ENCODE data around the gene ANKRD52. TPM values are rescaled to one million over a fixed set of nuclear protein-coding genes. Genes with fewer than 3 reads are reported as not detected.

ANKRD52 gene
- total RNA-seq, 1 donor from 2014 or later: 67.7 TPM

GRCh38 chr12:56241424-56242303 is 16.5 kb downstream of the ANKRD52 start:
- TF ChIP-seq CTCF (IDR thresholded peaks at IDR 0.05): no peak
- H3K27ac Mint-ChIP-seq (ENCODE audit: unreplicated experiment): no peak overlapping the region
- H3K4me1 Mint-ChIP-seq (ENCODE audit: unreplicated experiment): peaks cover 2% of the 10 kb centered on the region
- no peaks in the 10 kb centered on the region for H3K9me3 Mint-ChIP-seq (ENCODE audit: unreplicated experiment)
- H3K27me3 Mint-ChIP-seq (ENCODE audit: unreplicated experiment): no peaks in the 10 kb centered on the region
- no peak for DNase-seq (ENCODE audit: extremely low spot score, unreplicated experiment)
- peaks cover 38% of the 10 kb centered on the region for H3K36me3 Mint-ChIP-seq (ENCODE audit: unreplicated experiment)
- no peak overlapping the region for H3K4me3 Mint-ChIP-seq (ENCODE audit: unreplicated experiment)

- Mint-ChIP-seq H3K4me3 (ENCODE audit: unreplicated experiment) (no peak overlapping the region), H3K27ac (ENCODE audit: unreplicated experiment) (no peak overlapping the region), H3K27me3 (ENCODE audit: unreplicated experiment) (no peaks in the 10 kb centered on the region), H3K4me1 (ENCODE audit: unreplicated experiment) (peaks cover 5% of the 10 kb centered on the region), H3K36me3 (ENCODE audit: unreplicated experiment) (peaks cover 22% of the 10 kb centered on the region), H3K9me3 (ENCODE audit: unreplicated experiment) (no peaks in the 10 kb centered on the region)
- DNase-seq (ENCODE audit: extremely low spot score, unreplicated experiment): no peak
- no peak for TF ChIP-seq CTCF (IDR thresholded peaks at IDR 0.05)
Observed at GRCh38 chr12:56237552-56237951, 20.6 kb downstream of the ANKRD52 start.

GRCh38 chr12:56236985-56237384 is 21.2 kb downstream of the ANKRD52 start:
- H3K27me3 Mint-ChIP-seq (ENCODE audit: unreplicated experiment): no peaks in the 10 kb centered on the region
- peaks cover 17% of the 10 kb centered on the region for H3K36me3 Mint-ChIP-seq (ENCODE audit: unreplicated experiment)
- no peak for TF ChIP-seq CTCF (IDR thresholded peaks at IDR 0.05)
- no peak for DNase-seq (ENCODE audit: extremely low spot score, unreplicated experiment)
- H3K27ac Mint-ChIP-seq (ENCODE audit: unreplicated experiment): no peak overlapping the region
- H3K4me3 Mint-ChIP-seq (ENCODE audit: unreplicated experiment): no peak overlapping the region
- H3K4me1 Mint-ChIP-seq (ENCODE audit: unreplicated experiment): peaks cover 3% of the 10 kb centered on the region
- no peaks in the 10 kb centered on the region for H3K9me3 Mint-ChIP-seq (ENCODE audit: unreplicated experiment)

GRCh38 chr12:56236091-56236490 is 22.1 kb downstream of the ANKRD52 start:
- no peak for TF ChIP-seq CTCF (IDR thresholded peaks at IDR 0.05)
- no peak overlapping the region for H3K4me3 Mint-ChIP-seq (ENCODE audit: unreplicated experiment)
- peaks cover 12% of the 10 kb centered on the region for H3K36me3 Mint-ChIP-seq (ENCODE audit: unreplicated experiment)
- no peaks in the 10 kb centered on the region for H3K9me3 Mint-ChIP-seq (ENCODE audit: unreplicated experiment)
- DNase-seq (ENCODE audit: extremely low spot score, unreplicated experiment): no peak
- H3K4me1 Mint-ChIP-seq (ENCODE audit: unreplicated experiment): peaks cover 2% of the 10 kb centered on the region
- no peak overlapping the region for H3K27ac Mint-ChIP-seq (ENCODE audit: unreplicated experiment)
- no peaks in the 10 kb centered on the region for H3K27me3 Mint-ChIP-seq (ENCODE audit: unreplicated experiment)

- Mint-ChIP-seq H3K27ac (ENCODE audit: unreplicated experiment) (no peak overlapping the region), H3K27me3 (ENCODE audit: unreplicated experiment) (no peaks in the 10 kb centered on the region), H3K36me3 (ENCODE audit: unreplicated experiment) (peaks cover 3% of the 10 kb centered on the region), H3K9me3 (ENCODE audit: unreplicated experiment) (no peaks in the 10 kb centered on the region), H3K4me1 (ENCODE audit: unreplicated experiment) (peaks cover 2% of the 10 kb centered on the region), H3K4me3 (ENCODE audit: unreplicated experiment) (no peak overlapping the region)
- no peak for TF ChIP-seq CTCF (IDR thresholded peaks at IDR 0.05)
- no peak for DNase-seq (ENCODE audit: extremely low spot score, unreplicated experiment)
Observed at GRCh38 chr12:56234746-56235436, 23.3 kb downstream of the ANKRD52 start.

All from osteocyte (in vitro differentiated cells).